ENCODE results near the gene TMEM11. TPM values are rescaled to one million over a fixed set of nuclear protein-coding genes. Genes with fewer than 3 reads are reported as not detected.
"Not testable (repeated sequence)": the region's sequence is repeated elsewhere in the genome, so short reads cannot be mapped to it uniquely, and the experiment has no call there.

The TMEM11 gene
- total RNA-seq, 1 experiment from 2014 or later: 39.1 TPM

- no peaks in the 10 kb centered on the region for H3K27me3 Mint-ChIP-seq (ENCODE audit: insufficient read depth, unreplicated experiment)
- H3K4me3 Mint-ChIP-seq (ENCODE audit: unreplicated experiment): no peak overlapping the region
- H3K9me3 ChIP-seq: no peaks in the 10 kb centered on the region
- H3K4me1 ChIP-seq: no peaks in the 10 kb centered on the region
- DNase-seq: no peak
- H3K27me3 ChIP-seq (replicated peaks; ENCODE audit: control insufficient read depth, insufficient read depth, low read length): no peaks in the 10 kb centered on the region
- no TSS peak for BruUV-seq (replicated peaks)
- CTCF ChIA-PET: interaction anchor here (1.2 to 2.1 kb wide), 2 partner anchors 19 to 75 kb away, joined by 6 read pairs; partner anchors contain the start of gene TMEM11
- H3K4me1 Mint-ChIP-seq (ENCODE audit: low read depth, unreplicated experiment): no peaks in the 10 kb centered on the region
- POLR2A ChIA-PET: interaction anchor here (0.6 kb wide), 1 partner anchor 19 kb away, joined by 3 read pairs; the partner anchor contains the start of gene TMEM11
- H3K36me3 Mint-ChIP-seq (ENCODE audit: insufficient read depth, unreplicated experiment): peaks cover 56% of the 10 kb centered on the region
- no peaks in the 10 kb centered on the region for H3K9me3 Mint-ChIP-seq (ENCODE audit: unreplicated experiment)
- H3K4me3 ChIP-seq (ENCODE audit: low read depth, low read length): no peak overlapping the region
- peaks cover 4% of the 10 kb centered on the region for H3K36me3 ChIP-seq (ENCODE audit: control insufficient read depth, insufficient read depth, low read length)
- H3K27ac Mint-ChIP-seq (ENCODE audit: unreplicated experiment): no peak overlapping the region
- no peak for TF ChIP-seq CTCF (IDR thresholded peaks at IDR 0.05; ENCODE audit: insufficient read depth in 1 of 2, low read depth in 1 of 2, low read length in 1 of 2, severe bottlenecking in 1 of 2, unreplicated experiment in 1 of 2)
- intact Hi-C loops (cut with micrococcal nuclease; ENCODE audit: unreplicated experiment): no loop called here
Measured at GRCh38 chr17:21194703-21195102, 19.3 kb downstream of the TMEM11 start.

- H3K36me3 Mint-ChIP-seq (ENCODE audit: insufficient read depth, unreplicated experiment): peaks cover 56% of the 10 kb centered on the region
- POLR2A ChIA-PET: no interaction called here
- TF ChIP-seq CTCF (IDR thresholded peaks at IDR 0.05; ENCODE audit: insufficient read depth in 1 of 2, low read depth in 1 of 2, low read length in 1 of 2, severe bottlenecking in 1 of 2, unreplicated experiment in 1 of 2): no peak
Measured at GRCh38 chr17:21194226-21194625, 19.7 kb downstream of the TMEM11 start.

GRCh38 chr17:21193031-21193430 is 20.9 kb downstream of the TMEM11 start:
- TF ChIP-seq CTCF (IDR thresholded peaks at IDR 0.05; ENCODE audit: insufficient read depth in 1 of 2, low read depth in 1 of 2, low read length in 1 of 2, severe bottlenecking in 1 of 2, unreplicated experiment in 1 of 2): no peak
- ChIA-PET POLR2A (no interaction called here), CTCF (no interaction called here)
- intact Hi-C loops (cut with micrococcal nuclease; ENCODE audit: unreplicated experiment): no loop called here
- no peak for DNase-seq
- Histone ChIP-seq H3K36me3 (ENCODE audit: control insufficient read depth, insufficient read depth, low read length) (no peaks in the 10 kb centered on the region; the same call in 1 of the 2 replicates), H3K4me3 (ENCODE audit: low read depth, low read length) (no peak overlapping the region), H3K4me1 (no peaks in the 10 kb centered on the region), H3K9me3 (no peaks in the 10 kb centered on the region), H3K27me3 (replicated peaks; ENCODE audit: control insufficient read depth, insufficient read depth, low read length) (no peaks in the 10 kb centered on the region)
- no peak overlapping the region for H3K27ac Mint-ChIP-seq (ENCODE audit: unreplicated experiment)
- H3K4me1 Mint-ChIP-seq (ENCODE audit: low read depth, unreplicated experiment): no peaks in the 10 kb centered on the region
- H3K9me3 Mint-ChIP-seq (ENCODE audit: unreplicated experiment): no peaks in the 10 kb centered on the region
- no peaks in the 10 kb centered on the region for H3K27me3 Mint-ChIP-seq (ENCODE audit: insufficient read depth, unreplicated experiment)
- BruUV-seq (replicated peaks): no TSS peak
- peaks cover 47% of the 10 kb centered on the region for H3K36me3 Mint-ChIP-seq (ENCODE audit: insufficient read depth, unreplicated experiment)
- no peak overlapping the region for H3K4me3 Mint-ChIP-seq (ENCODE audit: unreplicated experiment)

More at GRCh38 chr17:21194226-21194625, 19.7 kb downstream of the TMEM11 start:
- CTCF ChIA-PET: interaction anchor here (2.1 kb wide), 1 partner anchor 19 kb away, joined by 6 read pairs; the partner anchor contains the start of gene TMEM11
- Mint-ChIP-seq H3K27ac (ENCODE audit: unreplicated experiment) (no peak overlapping the region), H3K9me3 (ENCODE audit: unreplicated experiment) (no peaks in the 10 kb centered on the region), H3K27me3 (ENCODE audit: insufficient read depth, unreplicated experiment) (no peaks in the 10 kb centered on the region), H3K4me1 (ENCODE audit: low read depth, unreplicated experiment) (no peaks in the 10 kb centered on the region), H3K4me3 (ENCODE audit: unreplicated experiment) (no peak overlapping the region)
- H3K27me3 ChIP-seq (replicated peaks; ENCODE audit: control insufficient read depth, insufficient read depth, low read length): no peaks in the 10 kb centered on the region
- H3K4me3 ChIP-seq (ENCODE audit: low read depth, low read length): no peak overlapping the region
- BruUV-seq (replicated peaks): no TSS peak
- H3K9me3 ChIP-seq: no peaks in the 10 kb centered on the region
- peaks cover 4% of the 10 kb centered on the region for H3K36me3 ChIP-seq (ENCODE audit: control insufficient read depth, insufficient read depth, low read length)
- intact Hi-C loops (cut with micrococcal nuclease; ENCODE audit: unreplicated experiment): no loop called here
- no peaks in the 10 kb centered on the region for H3K4me1 ChIP-seq
- DNase-seq: no peak

GRCh38 chr17:21192414-21192813 is 21.5 kb downstream of the TMEM11 start:
- POLR2A ChIA-PET: interaction anchor here (0.6 kb wide), 1 partner anchor 150 kb away, joined by 3 read pairs; the partner anchor contains the start of gene USP22
- CTCF ChIA-PET; H3K4me1 Mint-ChIP-seq (ENCODE audit: low read depth, unreplicated experiment): not testable (repeated sequence)

More at GRCh38 chr17:21192414-21192813, 21.5 kb downstream of the TMEM11 start:
- H3K36me3 ChIP-seq (ENCODE audit: control insufficient read depth, insufficient read depth, low read length); H3K27ac Mint-ChIP-seq (ENCODE audit: unreplicated experiment); H3K4me3 Mint-ChIP-seq (ENCODE audit: unreplicated experiment); DNase-seq; H3K4me3 ChIP-seq (ENCODE audit: low read depth, low read length); H3K4me1 ChIP-seq; intact Hi-C loops (cut with micrococcal nuclease; ENCODE audit: unreplicated experiment); H3K9me3 Mint-ChIP-seq (ENCODE audit: unreplicated experiment); H3K9me3 ChIP-seq; H3K27me3 ChIP-seq (replicated peaks; ENCODE audit: control insufficient read depth, insufficient read depth, low read length); H3K27me3 Mint-ChIP-seq (ENCODE audit: insufficient read depth, unreplicated experiment); BruUV-seq (replicated peaks): not testable (repeated sequence)
- peaks cover 40% of the 10 kb centered on the region for H3K36me3 Mint-ChIP-seq (ENCODE audit: insufficient read depth, unreplicated experiment)
